GM19240 (cell line): ENCODE measurements around the gene IMP3.

Experiments
- DNase-seq: peaks from one replicate; pipeline ENCODE4 v3.0.0; 2011; ENCODE audit warnings: low spot score; ENCODE audit not compliant: insufficient read length

IMP3 gene

GRCh38 chr15:75672646-75673425 lies 32.8 kb upstream of the IMP3 start:
- no peak for DNase-seq

GRCh38 chr15:75671730-75672602 lies 31.9 kb upstream of the IMP3 start:
- no peak for DNase-seq

GRCh38 chr15:75669879-75670212 lies 29.8 kb upstream of the IMP3 start:
- DNase-seq, result no peak

GRCh38 chr15:75669191-75669878 lies 29.3 kb upstream of the IMP3 start:
- DNase-seq, result no peak

- no peak for DNase-seq
These were observed 26.9 kb upstream of the IMP3 start for GRCh38 chr15:75666823-75667501.

- no peak for DNase-seq
These were observed 24.0 kb upstream of the IMP3 start for GRCh38 chr15:75663931-75664421.

GRCh38 chr15:75662823-75663519 lies 22.9 kb upstream of the IMP3 start:
- no peak for DNase-seq

GRCh38 chr15:75661756-75662140 lies 21.7 kb upstream of the IMP3 start:
- DNase-seq, result no peak

- no peak for DNase-seq
These were observed 21.2 kb upstream of the IMP3 start for GRCh38 chr15:75661100-75661755.

GRCh38 chr15:75659928-75660645 lies 20.1 kb upstream of the IMP3 start:
- DNase-seq, result no peak

GRCh38 chr15:75659141-75659771 lies 19.2 kb upstream of the IMP3 start:
- no peak for DNase-seq

GRCh38 chr15:75656813-75657212 lies 16.8 kb upstream of the IMP3 start:
- no peak for DNase-seq

- no peak for DNase-seq
These were observed 16.3 kb upstream of the IMP3 start for GRCh38 chr15:75656331-75656730.

- DNase-seq, result no peak
These were observed 15.9 kb upstream of the IMP3 start for GRCh38 chr15:75655931-75656330.

GRCh38 chr15:75654201-75654907 lies 14.3 kb upstream of the IMP3 start:
- no peak for DNase-seq

GRCh38 chr15:75653347-75653913 lies 13.4 kb upstream of the IMP3 start:
- DNase-seq, result no peak

GRCh38 chr15:75651810-75652543 lies 12.0 kb upstream of the IMP3 start:
- no peak for DNase-seq
